Naive thymus-derived CD4-positive, alpha-beta T cell (primary cell): ENCODE results near the gene ZCCHC24. TPM values are rescaled to one million over a fixed set of nuclear protein-coding genes. Genes with fewer than 3 reads are reported as not detected.

Experiments
- ATAC-seq: fragments of 150-1000 bp; cut with Tn5 transposase; 2 replicates; pipeline ENCODE4 v1.10.0; 2021; ENCODE audit warnings: mild to moderate bottlenecking, moderate library complexity
- CTCF ChIA-PET: fragments of 350-600 bp; sonication (Branson Sonifier 250); formaldehyde crosslinking; loops from one replicate; lab custom pipeline; 2021; ENCODE audit warnings: antibody characterized with exemption; lab: Charles Lee
- POLR2A ChIA-PET: fragments of 350-600 bp; sonication (Branson Sonifier 250); formaldehyde crosslinking; loops from one replicate; lab custom pipeline; 2021; ENCODE audit warnings: antibody characterized with exemption, inconsistent platforms; lab: Charles Lee
- DNase-seq, 9 donors: peaks; one replicate each; pipeline versions ENCODE4 v3.0.0 to v3.0.0-alpha.2; 2020 to 2022; ENCODE audit warnings: mixed read lengths in 1 of 9
- H3K27ac ChIP-seq: one replicate; pipeline ENCODE4 v1.7.0; 2013; ENCODE audit warnings: mild to moderate bottlenecking, low read depth, low read length, moderate library complexity
- H3K27me3 ChIP-seq, 2 donors: one replicate each; pipeline ENCODE4 v1.7.0; 2013; ENCODE audit warnings: low read length in 2 of 2, mild to moderate bottlenecking in 2 of 2, moderate library complexity in 2 of 2; ENCODE audit not compliant: control insufficient read depth in 2 of 2, insufficient read depth in 2 of 2
- H3K36me3 ChIP-seq, 3 experiments: 1 replicate in 2 of 3; 2 replicates in 1 of 3; pipeline ENCODE4 v1.7.0; 2013; ENCODE audit warnings: low read length in 3 of 3, mild to moderate bottlenecking in 3 of 3, moderate library complexity in 1 of 3; ENCODE audit not compliant: insufficient read depth in 3 of 3, control insufficient read depth in 2 of 3
- H3K4me1 ChIP-seq, 2 donors: one replicate each; pipeline ENCODE4 v1.7.0; 2013; ENCODE audit warnings: low read length in 2 of 2, mild to moderate bottlenecking in 2 of 2, moderate library complexity in 1 of 2; ENCODE audit not compliant: control insufficient read depth in 2 of 2, insufficient read depth in 2 of 2
- H3K4me3 ChIP-seq: 2 replicates; pipeline ENCODE4 v1.7.0; 2013; ENCODE audit warnings: mild to moderate bottlenecking, low read length
- H3K9me3 ChIP-seq, 3 experiments: 1 replicate in 2 of 3; 2 replicates in 1 of 3; pipeline ENCODE4 v1.7.0; 2013; ENCODE audit warnings: low read length in 3 of 3; ENCODE audit not compliant: control insufficient read depth in 2 of 3
- H3K27ac Mint-ChIP-seq, 9 donors: one replicate each; pipeline ENCODE4 v1.8.0; 2020 to 2022; ENCODE audit warnings: mixed read lengths in 9 of 9, mild to moderate bottlenecking in 8 of 9, moderate library complexity in 5 of 9, inconsistent platforms in 2 of 9
- H3K27me3 Mint-ChIP-seq, 5 donors: one replicate each; pipeline ENCODE4 v1.8.0; 2021 to 2022; ENCODE audit warnings: mixed read lengths in 5 of 5, mild to moderate bottlenecking in 1 of 5
- H3K36me3 Mint-ChIP-seq, 5 donors: one replicate each; pipeline ENCODE4 v1.8.0; 2020 to 2022; ENCODE audit warnings: mixed read lengths in 5 of 5, mild to moderate bottlenecking in 3 of 5, inconsistent platforms in 1 of 5
- H3K4me1 Mint-ChIP-seq, 7 donors: one replicate each; pipeline ENCODE4 v1.8.0; 2020 to 2022; ENCODE audit warnings: mixed read lengths in 7 of 7, mild to moderate bottlenecking in 3 of 7, inconsistent platforms in 1 of 7
- H3K4me3 Mint-ChIP-seq, 10 donors: one replicate each; pipeline ENCODE4 v1.8.0; 2020 to 2022; ENCODE audit warnings: mild to moderate bottlenecking in 10 of 10, mixed read lengths in 10 of 10, moderate library complexity in 6 of 10, inconsistent platforms in 2 of 10
- H3K9me3 Mint-ChIP-seq, 11 donors: one replicate each; pipeline ENCODE4 v1.8.0; 2020 to 2022; ENCODE audit warnings: mixed read lengths in 11 of 11, mild to moderate bottlenecking in 4 of 11, inconsistent platforms in 1 of 11, moderate library complexity in 1 of 11
- intact Hi-C, 2 donors: fragments of 100-400 bp; cut with micrococcal nuclease; formaldehyde crosslinking; loops; one replicate each; pipeline ENCODE4 v1.15.1; 2023
- polyA plus RNA-seq, 2 donors: library from polyadenylated mRNA; unstranded; fragments of 300-500 nt; fragmentation: Illumina TruSeq; gene quantifications; one replicate each; pipeline ENCODE4 v1.2.3, GENCODE V29; 2021
- total RNA-seq, 6 experiments: library from RNA in 5 of 6; stranded (reverse) in 5 of 6; gene quantifications; 1 replicate in 5 of 6; 2 replicates in 1 of 6; pipeline ENCODE4 v1.2.3 and lab custom pipeline; 2021 to 2026

ZCCHC24 gene
- total and polyA plus RNA-seq, 7 experiments from 2014 or later, result 0.30 to 2.0 (median 0.73) TPM

GRCh38 chr10:79482741-79483140 lies 37.3 kb upstream of the ZCCHC24 start:
- H3K4me3 ChIP-seq, result no peak overlapping the region
- no peak for ATAC-seq
- Mint-ChIP-seq H3K4me3 (no peak overlapping the region), H3K36me3 (no peaks in the 10 kb centered on the region), H3K4me1 (no peaks in the 10 kb centered on the region), H3K9me3 (no peaks in the 10 kb centered on the region), H3K27me3 (peaks cover 0 to 27% (median 4%) of the 10 kb centered on the region in 5 donors), H3K27ac (no peak overlapping the region)
- DNase-seq, result no peak
- ChIA-PET CTCF (interaction anchor here (0.7 kb wide), 1 partner anchor 107 kb away, joined by 3 read pairs; no protein-coding TSS in a partner anchor), POLR2A (no interaction called here)
- H3K9me3 ChIP-seq, result no peaks in the 10 kb centered on the region
- intact Hi-C loops, result no loop called here
- no peaks in the 10 kb centered on the region for H3K27me3 ChIP-seq
- H3K27ac ChIP-seq, result no peak overlapping the region
- no peaks in the 10 kb centered on the region for H3K4me1 ChIP-seq
- H3K36me3 ChIP-seq, result no peaks in the 10 kb centered on the region

GRCh38 chr10:79482304-79482703 lies 36.9 kb upstream of the ZCCHC24 start:
- Histone ChIP-seq H3K4me3 (no peak overlapping the region), H3K9me3 (no peaks in the 10 kb centered on the region), H3K4me1 (no peaks in the 10 kb centered on the region), H3K36me3 (no peaks in the 10 kb centered on the region), H3K27me3 (no peaks in the 10 kb centered on the region), H3K27ac (no peak overlapping the region)
- intact Hi-C loops, result no loop called here
- CTCF ChIA-PET, result interaction anchor here (1.0 kb wide), 1 partner anchor 15 kb away, joined by 3 read pairs; no protein-coding TSS in a partner anchor
- ATAC-seq (no peak), DNase-seq (no peak)
- H3K4me3 Mint-ChIP-seq, result no peak overlapping the region
- H3K36me3 Mint-ChIP-seq, result no peaks in the 10 kb centered on the region
- H3K27me3 Mint-ChIP-seq, result peaks cover 4 to 30% (median 8%) of the 10 kb centered on the region in 5 donors
- POLR2A ChIA-PET, result interaction anchor here (1.2 kb wide), 1 partner anchor 19 kb away, joined by 3 read pairs; no protein-coding TSS in a partner anchor
- no peaks in the 10 kb centered on the region for H3K4me1 Mint-ChIP-seq
- H3K27ac Mint-ChIP-seq, result no peak overlapping the region
- H3K9me3 Mint-ChIP-seq, result no peaks in the 10 kb centered on the region

- no peaks in the 10 kb centered on the region for H3K9me3 ChIP-seq
- H3K36me3 ChIP-seq, result no peaks in the 10 kb centered on the region
- Mint-ChIP-seq H3K9me3 (no peaks in the 10 kb centered on the region), H3K4me1 (no peaks in the 10 kb centered on the region), H3K27me3 (peaks cover 7 to 47% (median 21%) of the 10 kb centered on the region in 5 donors), H3K27ac (peak overlapping the region in 1 of 9 donors; percentile 11), H3K36me3 (no peaks in the 10 kb centered on the region), H3K4me3 (no peak overlapping the region)
- ATAC-seq, result no peak
- intact Hi-C loops, result no loop called here
- no peaks in the 10 kb centered on the region for H3K27me3 ChIP-seq
- ChIA-PET POLR2A (no interaction called here), CTCF (no interaction called here)
- no peak overlapping the region for H3K4me3 ChIP-seq
- no peak for DNase-seq
- no peaks in the 10 kb centered on the region for H3K4me1 ChIP-seq
- H3K27ac ChIP-seq, result no peak overlapping the region
Measured at GRCh38 chr10:79479283-79479909, 34.0 kb upstream of the ZCCHC24 start.

DNA sequence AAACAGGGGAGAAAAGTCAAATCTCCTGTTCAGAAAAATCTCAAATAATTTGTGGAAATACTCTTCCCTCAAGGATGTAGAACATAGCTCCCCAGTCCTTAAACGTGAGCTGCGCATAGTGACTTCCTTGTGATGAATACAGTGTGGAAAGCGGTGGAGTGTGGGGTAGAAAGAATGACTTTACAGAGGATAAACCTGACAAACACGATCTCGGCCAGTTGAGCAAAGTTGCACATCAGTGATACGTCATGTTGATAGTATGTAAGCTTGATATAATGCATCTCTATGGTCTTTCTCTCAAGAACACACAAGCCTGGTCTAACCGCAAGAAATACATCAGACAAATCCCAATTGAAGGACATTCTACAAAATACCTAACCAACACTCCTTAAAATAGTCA lies 32.0 kb upstream of the ZCCHC24 start:
- ChIA-PET POLR2A (no interaction called here), CTCF (interaction anchor here (0.7 kb wide), 1 partner anchor 103 kb away, joined by 3 read pairs; no protein-coding TSS in a partner anchor)
- Histone ChIP-seq H3K4me1 (no peaks in the 10 kb centered on the region), H3K27ac (no peak overlapping the region), H3K4me3 (no peak overlapping the region), H3K27me3 (no peaks in the 10 kb centered on the region), H3K9me3 (no peaks in the 10 kb centered on the region), H3K36me3 (no peaks in the 10 kb centered on the region)
- Mint-ChIP-seq H3K4me3 (no peak overlapping the region), H3K9me3 (no peaks in the 10 kb centered on the region), H3K27ac (no peak overlapping the region), H3K27me3 (peaks cover 12 to 65% (median 21%) of the 10 kb centered on the region in 5 donors), H3K4me1 (no peaks in the 10 kb centered on the region), H3K36me3 (no peaks in the 10 kb centered on the region)
- intact Hi-C loops, result no loop called here
- DNase-seq (no peak), ATAC-seq (no peak)

- Histone ChIP-seq H3K36me3 (no peaks in the 10 kb centered on the region), H3K9me3 (no peaks in the 10 kb centered on the region), H3K4me3 (no peak overlapping the region), H3K27me3 (no peaks in the 10 kb centered on the region), H3K27ac (no peak overlapping the region), H3K4me1 (no peaks in the 10 kb centered on the region)
- Mint-ChIP-seq H3K9me3 (no peaks in the 10 kb centered on the region), H3K4me3 (no peak overlapping the region), H3K27ac (no peak overlapping the region), H3K27me3 (peaks cover 12 to 69% (median 21%) of the 10 kb centered on the region in 5 donors), H3K4me1 (no peaks in the 10 kb centered on the region), H3K36me3 (no peaks in the 10 kb centered on the region)
- no peak for ATAC-seq
- CTCF ChIA-PET, result interaction anchor here (1.2 kb wide), 1 partner anchor 11 kb away, joined by 3 read pairs; no protein-coding TSS in a partner anchor
- POLR2A ChIA-PET, result no interaction called here
- DNase-seq, result no peak
- intact Hi-C loops, result no loop called here
Measured at GRCh38 chr10:79476645-79477044, 31.2 kb upstream of the ZCCHC24 start.

- no peak overlapping the region for H3K4me3 ChIP-seq
- intact Hi-C loops, result no loop called here
- H3K9me3 Mint-ChIP-seq, result no peaks in the 10 kb centered on the region
Measured at GRCh38 chr10:79475877-79476276, 30.5 kb upstream of the ZCCHC24 start.

More at GRCh38 chr10:79475877-79476276, 30.5 kb upstream of the ZCCHC24 start:
- peaks cover 12 to 67% (median 25%) of the 10 kb centered on the region in 5 donors for H3K27me3 Mint-ChIP-seq
- H3K4me3 Mint-ChIP-seq, result no peak overlapping the region
- Histone ChIP-seq H3K4me1 (no peaks in the 10 kb centered on the region), H3K36me3 (no peaks in the 10 kb centered on the region), H3K9me3 (no peaks in the 10 kb centered on the region), H3K27ac (no peak overlapping the region), H3K27me3 (no peaks in the 10 kb centered on the region)
- H3K36me3 Mint-ChIP-seq, result no peaks in the 10 kb centered on the region
- ChIA-PET POLR2A (no interaction called here), CTCF (interaction anchor here (1.2 kb wide), 1 partner anchor 12 kb away, joined by 3 read pairs; no protein-coding TSS in a partner anchor)
- H3K27ac Mint-ChIP-seq, result no peak overlapping the region
- no peaks in the 10 kb centered on the region for H3K4me1 Mint-ChIP-seq
- ATAC-seq (no peak), DNase-seq (no peak)
